GM13976 (cell line): ENCODE data around the gene ANTXR1.
"Not testable (repeated sequence)": the region's sequence is repeated elsewhere in the genome, so short reads cannot be mapped to it uniquely, and the experiment has no call there.

Source experiments
- DNase-seq: peaks from one replicate; pipeline ENCODE4 v3.0.0; 2012; ENCODE audit warnings: low spot score
- CTCF ChIP-seq: IDR thresholded peaks from 2 replicates; pipeline ENCODE4 v1.5.1; 2012; ENCODE audit warnings: borderline replicate concordance, mild to moderate bottlenecking; ENCODE audit not compliant: insufficient read depth; ENCODE audit errors: extremely low read depth, missing control alignments, control extremely low read depth
- in situ Hi-C: fragments of 300-500 bp; cut with MboI; formaldehyde crosslinking; loops from one replicate; pipeline ENCODE4 v1.12.0; 2022; ENCODE audit warnings: low sequenced_read_pairs, mixed read lengths, inconsistent platforms; ENCODE audit not compliant: unreplicated experiment

Gene ANTXR1

GRCh38 chr2:69231612-69232277 is 218.8 kb downstream of the ANTXR1 start:
- no peak for DNase-seq
- in situ Hi-C loops, result no loop called here
- no peak for TF ChIP-seq CTCF

- in situ Hi-C loops, DNase-seq: not testable (repeated sequence)
These were observed 222.9 kb downstream of the ANTXR1 start for GRCh38 chr2:69235835-69236234.

GRCh38 chr2:69237070-69237670 is 224.2 kb downstream of the ANTXR1 start:
- DNase-seq, result no peak
- TF ChIP-seq CTCF, result no peak
- in situ Hi-C loops, result no loop called here

GRCh38 chr2:69238449-69239031 is 225.6 kb downstream of the ANTXR1 start:
- DNase-seq, result no peak
- no peak for TF ChIP-seq CTCF
- in situ Hi-C loops, result no loop called here

- in situ Hi-C loops, result no loop called here
- no peak for DNase-seq
- no peak for TF ChIP-seq CTCF
These were observed 228.1 kb downstream of the ANTXR1 start for GRCh38 chr2:69241093-69241492.

GRCh38 chr2:69241664-69242514 is 228.9 kb downstream of the ANTXR1 start:
- no peak for TF ChIP-seq CTCF
- in situ Hi-C loops, result no loop called here
- no peak for DNase-seq
